ELR (cell line): ENCODE data around the gene MYRF.

Experiments used
- DNase-seq: peaks from one replicate; pipeline ENCODE4 v3.0.0-alpha.2; 2015; ENCODE audit warnings: low read depth

MYRF gene

DNA sequence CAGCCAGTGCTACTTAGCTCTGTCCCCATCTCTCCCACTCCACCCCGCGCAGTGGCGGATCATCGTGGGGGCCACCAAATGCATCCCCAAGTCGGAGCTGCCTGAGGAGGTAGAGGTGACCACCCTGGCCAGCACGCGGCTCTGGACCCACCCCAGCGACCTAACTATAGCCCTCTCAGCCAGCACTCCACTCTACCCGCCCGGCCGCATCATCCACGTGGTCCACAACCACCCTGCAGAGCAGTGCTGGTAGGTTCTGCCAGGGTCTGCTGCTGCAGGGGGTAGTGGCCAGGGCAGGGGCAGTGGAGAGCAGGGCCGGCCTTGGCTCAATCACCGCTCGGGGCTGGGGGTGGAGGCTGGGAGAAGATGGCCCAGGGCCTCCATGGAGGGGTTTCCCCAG lies 13.0 kb upstream of the MYRF start:
- DNase-seq = no peak

DNA sequence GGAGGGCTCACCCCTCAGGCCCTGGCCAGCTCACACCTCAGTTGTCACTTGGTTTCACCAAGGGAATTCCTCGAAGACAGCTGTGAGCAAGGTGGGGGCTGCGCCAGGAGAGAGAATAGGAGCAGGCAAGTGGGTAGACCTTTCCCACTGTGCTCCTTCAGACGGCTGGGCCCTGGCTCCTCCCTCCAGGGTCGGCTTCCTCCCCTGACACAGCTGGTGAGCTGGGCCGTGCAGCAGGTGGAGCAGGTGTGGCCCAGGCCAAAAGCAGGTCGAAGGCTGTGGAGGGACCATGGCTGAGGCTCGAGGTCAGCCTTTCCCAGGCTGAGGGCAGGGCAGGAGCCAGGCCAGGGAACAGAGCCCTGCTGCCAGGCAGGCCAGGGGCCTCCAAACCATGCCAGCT lies 12.5 kb upstream of the MYRF start:
- DNase-seq = no peak

DNA sequence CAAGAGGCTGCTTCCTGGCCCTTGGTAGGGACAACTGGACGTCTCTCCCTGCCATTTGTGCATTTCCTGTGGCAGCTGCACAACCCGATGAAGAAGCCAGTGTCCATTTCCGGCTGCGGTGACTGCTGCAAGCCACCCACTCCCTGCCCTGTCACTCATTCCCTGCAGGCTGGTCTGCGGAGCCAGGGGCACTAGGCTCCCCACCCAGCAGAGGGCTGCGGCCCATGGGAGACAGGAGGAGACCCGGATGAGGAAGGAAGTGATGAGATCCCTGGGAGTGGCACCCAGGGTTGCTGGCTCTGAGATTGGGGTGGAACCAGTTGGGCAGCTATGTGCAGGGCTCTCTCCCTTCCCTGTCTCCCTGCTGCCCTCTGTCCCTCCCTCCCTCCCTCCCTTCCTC lies 10.0 kb upstream of the MYRF start:
- DNase-seq = no peak

DNA sequence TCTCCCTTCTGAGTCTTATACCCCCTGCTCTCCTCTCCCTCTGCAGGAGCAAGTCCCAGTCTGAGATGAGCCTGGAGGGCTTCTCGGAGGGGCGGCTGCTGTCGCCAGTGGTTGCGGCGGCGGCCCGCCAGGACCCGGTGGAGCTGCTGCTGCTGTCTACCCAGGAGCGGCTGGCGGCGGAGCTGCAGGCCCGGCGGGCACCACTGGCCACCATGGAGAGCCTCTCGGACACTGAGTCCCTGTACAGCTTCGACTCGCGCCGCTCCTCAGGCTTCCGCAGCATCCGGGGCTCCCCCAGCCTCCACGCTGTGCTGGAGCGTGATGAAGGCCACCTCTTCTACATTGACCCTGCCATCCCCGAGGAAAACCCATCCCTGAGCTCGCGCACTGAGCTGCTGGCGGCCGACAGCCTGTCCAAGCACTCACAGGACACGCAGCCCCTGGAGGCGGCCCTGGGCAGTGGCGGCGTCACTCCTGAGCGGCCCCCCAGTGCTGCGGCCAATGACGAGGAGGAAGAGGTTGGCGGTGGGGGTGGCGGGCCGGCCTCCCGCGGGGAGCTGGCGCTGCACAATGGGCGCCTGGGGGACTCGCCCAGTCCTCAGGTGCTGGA lies 8.8 kb upstream of the MYRF start:
- no peak for DNase-seq

DNA sequence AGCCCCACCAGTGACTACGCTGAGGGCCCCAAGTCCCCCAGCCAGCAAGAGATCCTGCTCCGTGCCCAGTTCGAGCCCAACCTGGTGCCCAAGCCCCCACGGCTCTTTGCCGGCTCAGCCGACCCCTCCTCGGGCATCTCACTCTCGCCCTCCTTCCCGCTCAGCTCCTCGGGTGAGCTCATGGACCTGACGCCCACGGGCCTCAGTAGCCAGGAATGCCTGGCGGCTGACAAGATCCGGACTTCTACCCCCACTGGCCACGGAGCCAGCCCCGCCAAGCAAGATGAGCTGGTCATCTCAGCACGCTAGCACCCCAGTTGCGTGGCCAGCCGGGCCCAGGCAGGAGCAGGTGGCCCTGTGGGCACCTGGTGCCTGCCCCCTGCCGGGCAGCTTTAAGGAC lies 8.3 kb upstream of the MYRF start:
- no peak for DNase-seq

DNA sequence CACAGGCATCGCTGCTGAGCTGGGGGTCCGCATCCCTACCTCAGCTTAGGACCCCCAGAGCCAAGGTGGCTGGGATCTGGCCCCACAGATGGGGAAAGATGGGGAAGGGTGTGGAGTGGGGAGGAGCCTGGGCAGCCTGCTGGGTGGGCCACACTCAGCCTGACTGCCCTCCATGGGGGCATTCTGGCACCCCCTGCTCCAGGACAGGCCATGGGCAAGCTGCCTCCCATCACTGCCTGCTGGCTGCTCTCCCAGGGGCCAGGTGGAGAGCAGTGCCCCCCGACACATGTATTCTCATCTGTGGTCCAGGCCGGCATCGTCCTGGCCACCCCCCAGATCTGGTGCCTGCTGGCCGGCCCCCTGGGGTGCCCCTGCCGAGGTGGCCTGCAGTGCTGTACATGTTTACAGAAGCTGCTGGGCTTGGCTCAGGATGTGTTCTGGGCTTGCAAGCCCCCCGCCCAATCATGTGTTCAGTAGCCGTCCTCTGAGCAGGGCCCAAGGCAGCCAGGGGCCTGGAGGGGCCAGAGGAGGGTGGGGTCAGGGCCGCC lies 7.8 kb upstream of the MYRF start:
- no peak for DNase-seq

DNA sequence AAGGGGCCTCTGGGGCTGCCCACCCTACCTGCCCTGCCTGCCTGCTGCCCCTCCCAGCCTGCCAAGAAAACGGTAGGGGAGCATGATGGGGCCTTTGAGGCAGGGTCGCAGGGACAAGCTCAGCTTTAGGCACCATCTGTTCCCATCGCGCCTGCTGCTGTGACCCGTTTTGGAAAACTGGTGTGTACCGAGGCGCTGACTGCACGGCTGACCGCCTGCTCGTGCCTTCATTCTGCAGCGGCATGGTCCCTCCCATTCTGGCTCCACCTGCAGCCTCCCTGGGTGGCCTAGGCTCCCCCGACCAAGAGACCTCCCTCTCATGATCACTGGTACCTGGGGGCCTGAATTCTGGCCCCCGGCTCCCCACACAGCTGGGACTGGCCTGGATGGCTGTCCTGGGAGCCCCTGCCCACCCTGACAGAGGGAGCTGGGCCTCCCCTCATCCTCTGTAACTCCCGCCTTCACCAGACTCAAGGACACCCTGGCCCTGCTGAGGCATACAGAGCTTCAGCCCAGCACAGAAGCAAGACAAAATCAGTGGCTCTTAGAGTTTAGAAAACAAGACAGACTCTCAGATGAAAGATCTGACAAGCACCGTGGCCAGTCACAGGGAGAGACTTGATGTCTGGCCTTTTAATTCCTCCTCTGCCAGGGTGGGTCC lies 6.5 kb upstream of the MYRF start:
- DNase-seq = no peak

DNA sequence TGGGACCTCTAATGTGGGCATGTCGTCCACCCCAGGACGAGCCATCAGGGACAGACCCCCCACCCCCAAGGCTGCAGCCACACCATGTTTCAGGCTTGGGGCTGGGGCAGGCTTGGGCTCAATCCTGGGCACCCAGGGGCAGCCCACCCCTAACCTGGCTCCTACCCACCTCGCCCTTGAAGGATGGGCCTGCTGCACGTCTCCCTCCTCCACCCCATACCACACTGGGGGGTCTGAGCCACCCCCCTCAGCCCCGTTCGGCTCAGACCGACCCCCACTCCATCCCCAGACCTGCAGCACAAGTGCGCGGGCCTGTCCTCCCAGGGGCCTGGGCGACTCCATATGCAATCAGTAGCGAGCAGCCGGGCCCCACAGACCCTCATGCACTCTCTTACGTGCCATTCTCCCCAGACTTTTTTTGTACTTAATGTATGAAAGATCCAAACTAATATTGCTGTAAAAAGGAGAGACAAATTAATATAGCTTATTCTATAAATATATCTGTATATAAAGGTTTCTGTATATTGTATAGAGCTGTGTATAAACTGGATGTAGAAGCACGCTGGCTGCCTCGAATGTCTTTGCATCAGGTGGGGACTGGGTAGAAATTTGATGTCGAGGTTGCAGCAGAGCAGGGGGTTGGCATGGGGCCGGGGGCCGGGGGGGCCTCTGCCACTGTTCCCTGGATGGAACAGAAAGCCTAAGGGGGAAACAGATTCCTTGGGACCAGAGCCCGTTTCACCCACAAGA lies 5.8 kb upstream of the MYRF start:
- DNase-seq = no peak

DNA sequence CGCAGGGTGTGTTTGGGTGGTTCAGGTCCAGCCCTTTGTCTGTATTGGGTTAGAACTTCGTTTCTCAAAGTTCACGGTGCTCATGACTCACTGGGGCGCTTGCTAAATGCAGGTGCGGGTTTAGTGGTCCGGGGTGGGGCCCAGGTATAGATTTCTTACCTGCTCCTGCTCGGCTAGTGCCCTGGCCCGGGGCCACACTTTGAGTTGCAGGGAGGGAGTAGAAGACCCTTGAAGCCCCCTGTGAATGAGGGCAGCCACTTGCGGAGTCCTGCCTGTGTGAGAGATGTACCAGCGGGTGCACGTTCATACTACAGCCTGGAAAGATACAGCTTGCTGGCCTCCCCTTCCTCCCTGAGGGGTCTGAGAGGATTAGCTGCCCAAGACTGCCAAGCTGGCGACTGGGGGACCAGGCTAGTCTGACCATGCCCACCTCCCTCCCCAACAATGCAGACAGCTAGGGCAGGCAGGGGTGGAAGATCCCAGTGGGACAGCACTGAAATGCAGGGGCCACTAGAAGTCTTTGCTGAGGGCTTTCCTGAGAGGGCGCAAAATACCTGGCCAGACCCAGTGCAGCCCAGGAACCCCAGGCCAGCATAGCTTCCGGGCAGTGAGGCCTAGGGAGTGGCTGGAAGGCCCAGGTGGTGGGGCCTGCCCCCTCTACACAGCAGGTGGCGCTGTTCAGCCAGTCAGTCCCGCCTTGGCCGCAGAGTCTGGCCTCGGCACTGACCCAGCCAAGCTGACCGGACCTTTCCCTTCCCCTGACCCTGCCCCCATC lies 5.1 kb upstream of the MYRF start:
- DNase-seq = peak; percentile 72

DNA sequence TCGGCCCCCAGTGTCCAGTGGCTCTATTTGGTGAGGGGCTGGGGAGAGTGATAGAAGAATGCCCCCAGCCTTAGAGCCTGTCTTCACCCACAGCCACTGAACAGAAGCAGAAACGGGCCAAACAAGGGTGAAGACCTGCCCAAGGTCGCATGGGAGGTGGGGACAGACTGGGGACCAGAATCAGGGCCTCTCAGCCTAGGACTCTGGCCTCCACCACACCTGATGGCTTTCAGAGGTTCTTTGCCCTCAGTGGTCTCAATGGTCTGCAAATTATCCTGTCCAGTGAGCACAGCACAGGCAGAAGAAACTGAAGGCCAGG lies 4.5 kb upstream of the MYRF start:
- DNase-seq = no peak

DNA sequence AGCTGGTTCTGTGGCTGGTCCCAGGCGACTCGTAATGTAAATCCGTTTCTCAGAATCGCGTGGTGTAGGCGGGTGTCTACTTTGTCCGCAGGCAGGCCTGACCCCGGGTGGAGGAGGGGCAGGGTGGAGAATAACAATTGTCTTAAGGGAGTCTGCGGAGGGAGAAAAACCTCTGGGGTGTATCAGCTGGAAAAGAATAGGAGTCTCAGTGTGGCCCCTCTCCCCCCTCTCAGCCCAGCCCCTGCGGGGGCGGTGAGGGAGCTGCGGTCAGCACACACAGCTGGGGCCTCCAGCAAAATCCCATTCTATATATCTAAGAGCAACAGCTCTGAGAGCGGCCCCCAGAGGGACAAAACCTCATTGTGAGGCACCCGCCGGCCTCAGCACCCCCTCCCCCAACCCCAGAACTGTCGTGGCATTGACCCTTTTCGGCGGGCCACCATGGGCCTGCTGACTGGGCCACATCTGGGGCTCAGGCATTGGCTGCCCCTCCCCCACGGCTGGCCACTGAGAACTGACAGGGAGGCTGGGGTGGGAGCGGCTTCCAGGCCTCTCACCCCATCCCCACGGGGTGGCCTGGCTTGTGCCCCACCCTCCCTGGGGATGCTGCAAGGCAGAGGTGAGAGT lies 2.7 kb upstream of the MYRF start:
- no peak for DNase-seq

DNA sequence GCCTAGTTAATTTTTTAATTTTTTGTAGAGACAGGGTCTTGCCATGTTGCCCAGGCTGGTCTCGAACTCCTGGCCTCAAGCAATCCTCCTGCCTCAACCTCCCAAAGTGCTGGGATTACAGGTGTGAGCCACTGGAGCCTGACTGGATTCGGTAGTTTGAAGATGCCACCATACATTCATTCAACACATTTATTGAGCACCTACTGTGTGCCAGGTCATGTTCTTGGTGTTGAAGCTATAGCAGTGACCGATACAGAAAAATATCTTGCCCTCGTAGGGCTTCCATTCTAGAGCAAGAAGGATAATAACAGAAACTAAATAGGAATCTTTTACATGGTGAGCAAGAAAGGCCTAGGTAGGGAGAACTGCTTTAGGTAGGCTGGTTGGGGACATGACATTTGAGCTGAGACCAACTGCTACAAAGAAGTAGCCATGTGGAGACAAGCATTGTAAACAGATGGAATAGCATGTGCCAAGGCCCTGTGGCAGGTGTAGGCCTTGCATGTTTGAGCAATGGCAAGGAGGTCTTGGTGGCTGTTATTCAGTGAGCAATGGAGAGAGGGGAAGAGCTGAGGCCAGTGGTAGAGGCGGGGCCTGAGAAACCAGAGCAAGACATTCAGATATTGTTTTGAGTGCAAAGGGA lies 1.7 kb upstream of the MYRF start:
- no peak for DNase-seq

DNA sequence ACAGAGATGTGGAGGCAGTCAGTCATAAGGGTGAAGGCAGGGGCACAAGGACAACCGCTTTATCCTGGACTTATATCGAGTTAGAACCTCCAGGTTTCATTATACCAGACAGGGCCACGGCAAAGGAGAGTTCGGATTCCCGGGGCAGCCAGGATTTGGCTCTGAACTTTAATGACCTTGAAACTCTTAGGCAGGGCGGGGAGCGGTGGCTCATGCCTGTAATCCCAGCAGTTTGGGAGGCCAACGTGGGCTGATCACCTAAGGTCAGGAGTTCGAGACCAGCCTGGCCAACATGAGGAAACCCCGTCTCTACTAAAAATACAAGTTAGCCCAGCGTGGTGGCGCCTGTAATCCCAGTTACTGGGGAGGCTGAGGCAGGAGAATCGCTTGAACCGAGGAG lies 1.1 kb upstream of the MYRF start:
- no peak for DNase-seq

DNA sequence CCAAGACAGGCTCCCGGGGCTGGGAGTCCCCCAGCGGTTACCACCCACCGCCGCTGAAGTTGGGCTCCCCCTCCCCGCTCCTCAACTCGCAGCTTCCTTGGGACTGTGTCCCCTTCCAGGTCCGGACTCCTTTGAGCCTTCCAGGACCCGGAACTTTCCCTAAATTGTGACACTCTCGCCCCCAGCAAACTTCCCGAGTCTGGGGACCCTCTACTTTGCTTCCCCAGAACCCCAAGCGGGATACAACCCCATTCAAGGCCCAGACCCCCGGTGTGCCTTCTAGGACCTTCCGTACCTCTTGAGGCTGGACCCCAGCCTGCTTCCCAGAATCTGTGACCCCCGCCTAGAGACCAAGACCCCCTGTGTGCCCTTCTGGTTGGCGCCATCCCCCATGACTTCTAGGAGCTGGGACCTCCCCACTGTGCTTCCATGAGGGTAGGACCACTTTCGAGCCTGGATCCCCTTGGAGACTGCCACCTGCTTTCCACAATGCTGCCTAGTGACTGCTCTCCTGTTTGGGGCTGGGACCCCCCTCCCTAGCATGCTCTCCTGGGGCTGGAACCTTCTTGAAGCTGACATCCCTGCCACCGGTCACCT lies 587 bp downstream of the MYRF start:
- DNase-seq = no peak

DNA sequence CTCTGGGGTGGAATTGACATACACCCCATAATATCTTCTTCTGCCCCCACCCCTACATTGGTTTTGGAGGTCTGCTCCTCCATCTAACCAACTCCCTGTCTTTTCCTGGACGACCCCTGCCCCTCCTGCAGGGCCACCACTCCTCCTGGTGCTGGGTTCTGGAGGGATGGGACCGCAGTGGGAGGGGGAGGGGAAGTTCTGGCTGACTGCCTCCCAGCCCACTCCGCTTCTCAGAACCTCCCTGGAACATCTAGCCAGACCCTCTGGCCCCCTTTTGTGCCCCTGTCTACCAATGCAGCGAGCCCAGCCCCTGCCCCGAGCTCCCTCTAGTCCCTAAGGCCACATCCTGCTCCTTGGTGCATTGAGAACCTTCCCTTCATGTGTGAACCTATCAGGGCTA lies 1.2 kb downstream of the MYRF start:
- DNase-seq = no peak

DNA sequence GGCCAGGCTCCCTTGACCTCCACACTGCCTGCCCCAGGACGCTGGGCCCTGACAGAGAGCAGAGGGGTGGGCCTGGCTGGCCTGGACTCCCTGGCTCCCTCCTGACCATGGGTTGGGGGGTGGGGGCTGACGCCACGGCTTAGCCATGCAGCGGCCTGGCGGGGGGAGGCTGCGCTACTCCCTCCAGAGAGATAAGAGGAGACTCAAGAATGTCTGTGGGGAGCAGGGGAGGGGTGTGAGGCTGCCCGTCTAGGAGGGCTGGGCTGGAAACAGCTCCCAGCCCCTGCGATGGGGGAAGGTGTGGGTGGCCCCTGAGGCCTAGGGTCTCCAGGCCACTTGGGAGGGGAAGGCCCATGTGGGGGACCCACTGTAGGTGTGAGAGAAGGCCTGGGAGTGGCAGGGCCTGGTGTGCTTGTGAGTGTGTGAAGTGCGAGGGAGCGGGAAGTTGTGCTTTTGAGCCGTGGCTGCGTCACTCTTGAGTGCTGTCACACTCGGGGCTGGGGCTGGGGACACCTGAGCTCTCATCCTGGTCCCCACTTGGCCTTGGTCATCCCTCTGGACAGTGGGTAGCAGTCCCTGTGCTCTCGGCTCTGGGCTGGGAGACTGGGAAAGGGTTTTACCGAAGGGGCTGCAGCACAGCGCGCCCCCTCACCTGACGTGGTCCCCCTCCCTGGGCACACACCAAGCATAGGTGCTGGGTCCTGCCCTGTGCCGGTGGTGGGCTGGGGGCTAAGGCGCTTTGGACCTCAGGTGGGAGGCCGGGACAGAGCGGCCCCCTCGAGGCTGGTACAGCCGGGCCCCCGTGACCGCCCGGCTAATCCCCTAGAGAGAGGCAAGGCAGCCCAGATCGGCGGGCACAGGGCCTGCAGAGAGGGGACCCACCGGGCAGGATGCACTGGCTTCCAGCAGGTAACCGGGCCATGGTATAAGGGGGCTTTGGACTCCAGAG lies 2.4 kb downstream of the MYRF start:
- no peak for DNase-seq

DNA sequence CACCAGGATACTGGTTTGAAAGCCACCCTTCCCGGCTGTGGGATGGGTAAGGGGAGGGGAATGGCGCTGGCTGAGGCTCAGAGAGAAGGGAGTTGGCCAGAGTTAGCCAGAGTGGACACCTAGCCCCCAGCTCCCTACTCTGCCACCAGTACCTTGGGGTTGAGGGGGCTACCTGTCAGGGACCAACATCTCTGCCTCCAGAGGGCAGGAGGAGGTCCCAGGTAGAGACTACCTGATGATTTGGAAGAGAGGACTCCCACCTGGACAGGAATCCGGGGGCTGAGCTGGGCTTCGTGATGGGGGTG lies 3.7 kb downstream of the MYRF start:
- DNase-seq = no peak

DNA sequence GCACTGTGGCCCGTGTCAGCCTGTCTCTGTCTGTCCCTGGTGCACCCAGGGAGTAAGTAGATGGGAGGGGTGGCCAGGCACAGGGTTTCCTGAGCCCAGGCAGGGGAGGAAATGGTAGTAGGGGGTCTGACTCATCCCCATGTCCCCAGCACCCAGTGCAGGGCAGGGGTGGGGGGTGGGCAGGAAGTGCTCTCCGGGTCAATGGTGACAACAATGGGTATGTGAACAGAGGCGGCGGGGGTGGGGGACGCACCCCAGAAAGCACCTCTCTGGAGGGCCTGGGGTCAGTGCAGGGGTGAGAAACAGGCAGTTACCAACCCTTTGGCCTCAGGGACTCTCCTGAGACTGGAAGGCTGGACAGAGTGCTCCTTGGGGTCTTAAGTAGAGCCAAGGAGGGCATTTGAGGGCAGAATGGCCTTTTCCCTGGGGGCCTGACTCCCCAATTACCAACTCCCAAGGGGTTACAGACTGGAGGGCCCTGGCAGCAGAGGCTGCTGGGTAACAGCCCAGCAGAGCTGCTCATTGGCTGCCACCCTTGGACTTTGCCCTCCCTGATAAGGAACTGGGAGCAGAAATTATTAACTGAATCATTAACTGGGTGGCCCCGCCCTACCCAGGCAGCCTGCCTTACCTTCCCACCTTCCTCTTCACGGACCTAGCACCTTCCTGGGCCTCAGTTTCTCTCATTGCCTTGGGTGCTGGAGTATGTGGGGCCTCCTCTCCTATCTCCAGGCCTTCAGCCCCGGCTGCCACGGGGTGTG lies 4.2 kb downstream of the MYRF start:
- peak; percentile 64 for DNase-seq

DNA sequence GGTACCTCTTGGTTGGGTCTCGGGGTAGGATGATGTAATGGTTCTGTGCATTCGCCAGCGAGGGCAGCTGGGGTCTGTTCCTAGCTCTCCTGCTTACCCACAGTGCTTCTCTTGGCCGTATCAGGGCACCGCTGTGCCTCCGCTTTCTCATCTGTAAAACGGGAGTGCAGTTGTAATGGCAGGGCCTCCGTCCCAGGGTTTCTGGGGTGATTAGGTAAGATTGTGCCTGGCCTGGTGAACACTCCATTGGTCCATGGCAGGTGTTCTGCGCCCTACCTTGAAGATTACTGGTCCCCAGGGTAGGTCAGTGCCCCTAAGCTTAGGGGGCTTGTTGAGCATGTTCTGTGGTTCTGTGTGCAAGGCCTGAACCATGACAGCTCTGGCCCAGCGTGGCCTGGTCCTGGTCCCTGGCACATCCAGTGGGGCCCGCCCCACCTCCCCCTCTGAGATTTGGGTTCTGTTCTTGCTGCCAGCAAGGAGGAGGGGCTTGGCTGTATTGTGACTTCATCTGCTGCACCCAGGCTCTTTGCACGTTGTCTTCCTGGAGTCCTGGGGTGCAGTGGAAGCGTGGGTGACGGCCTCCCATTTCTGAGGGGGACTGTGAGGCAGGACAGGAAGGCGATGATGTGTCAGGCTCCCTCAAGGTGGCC lies 4.9 kb downstream of the MYRF start:
- DNase-seq = no peak
